SU-DHL-6 (cell line): ENCODE data around the gene TGM1.
"Not testable (repeated sequence)": the region's sequence is repeated elsewhere in the genome, so short reads cannot be mapped to it uniquely, and the experiment has no call there.

Experiments
- H2AFZ ChIP-seq: fragments of 200-600 bp; sonication (generic); 2 replicates; pipeline ENCODE4 v1.6.1; 2014; ENCODE audit warnings: low read depth, mild to moderate bottlenecking, moderate library complexity, mixed read lengths, antibody characterized with exemption, low read length; ENCODE audit not compliant: severe bottlenecking
- H3F3A ChIP-seq: fragments of 200-600 bp; shearing (Covaris generic); 2 replicates; pipeline ENCODE4 v1.6.0; 2016; ENCODE audit warnings: antibody characterized with exemption, mild to moderate bottlenecking; ENCODE audit not compliant: insufficient read depth
- H3K27ac ChIP-seq: fragments of 200-600 bp; sonication (generic); 2 replicates; pipeline ENCODE4 v1.5.1; 2016; ENCODE audit warnings: low read depth, mild to moderate bottlenecking, low read length, moderate library complexity, mixed read lengths
- H3K27me3 ChIP-seq: fragments of 200-600 bp; sonication (generic), shearing (Covaris generic); 2 replicates; pipeline ENCODE4 v1.6.0; 2014; ENCODE audit warnings: mild to moderate bottlenecking, low read length
- H3K36me3 ChIP-seq: fragments of 200-600 bp; sonication (generic); 2 replicates; pipeline ENCODE4 v1.6.1; 2014; ENCODE audit warnings: mild to moderate bottlenecking, low read length, mixed read lengths
- H3K4me2 ChIP-seq: fragments of 300-600, 200-600 bp; shearing (Covaris generic), sonication (generic); 2 replicates; pipeline ENCODE4 v1.6.0; 2014; ENCODE audit warnings: low read length, low read depth, mild to moderate bottlenecking; ENCODE audit not compliant: poor library complexity, severe bottlenecking
- H3K4me3 ChIP-seq: fragments of 200-600 bp; sonication (generic); 2 replicates; pipeline ENCODE4 v1.5.1; 2014; ENCODE audit warnings: antibody characterized with exemption, low read length, mild to moderate bottlenecking, mixed read lengths; ENCODE audit not compliant: insufficient read depth, poor library complexity, severe bottlenecking
- H3K79me2 ChIP-seq: fragments of 200-600 bp; sonication (generic); 2 replicates; pipeline ENCODE4 v1.6.1; 2014; ENCODE audit warnings: mild to moderate bottlenecking, low read length, moderate library complexity; ENCODE audit not compliant: insufficient read depth
- H3K9ac ChIP-seq: fragments of 200-600 bp; sonication (generic); 2 replicates; pipeline ENCODE4 v1.7.0; 2014; ENCODE audit warnings: mild to moderate bottlenecking, low read length
- H3K9me2 ChIP-seq: fragments of 200-600 bp; sonication (generic); replicated peaks from 2 replicates; pipeline ENCODE4 v1.6.1; 2014; ENCODE audit warnings: low read length; ENCODE audit not compliant: insufficient read depth
- H3K9me3 ChIP-seq: fragments of 200-600 bp; sonication (generic); 2 replicates; pipeline ENCODE4 v1.6.1; 2014; ENCODE audit warnings: low read length, mixed read lengths; ENCODE audit not compliant: insufficient read depth
- H4K20me1 ChIP-seq: fragments of 200-600 bp; sonication (generic); 2 replicates; pipeline ENCODE4 v1.6.1; 2014; ENCODE audit warnings: low read depth, mild to moderate bottlenecking, antibody characterized with exemption, low read length, moderate library complexity, mixed read lengths
- CTCF ChIP-seq: fragments of 200-600 bp; sonication (generic); IDR thresholded peaks from one replicate; pipeline ENCODE4 v1.5.1; 2017; ENCODE audit warnings: antibody characterized with exemption, mild to moderate bottlenecking, low read length, moderate library complexity; ENCODE audit not compliant: insufficient read depth, poor library complexity, severe bottlenecking
- EZH2phosphoT487 ChIP-seq: fragments of 200-600 bp; sonication (generic), shearing (Covaris generic); conservative IDR thresholded peaks from 2 replicates; pipeline ENCODE4 v1.6.1; 2018; ENCODE audit warnings: mild to moderate bottlenecking, antibody characterized with exemption, low read length, moderate library complexity, mixed read lengths

TGM1 gene

GRCh38 chr14:24206260-24207103, 56.5 kb downstream of the TGM1 start:
- Histone ChIP-seq H2AFZ (no peak overlapping the region), H3K36me3 (peaks cover under 1% of the 10 kb centered on the region; the same call in 1 of the 2 replicates), H3K9me2 (no peaks in the 10 kb centered on the region), H3K4me2 (no peak overlapping the region), H3K9me3 (no peaks in the 10 kb centered on the region), H3K27ac (no peak overlapping the region), H3K27me3 (no peaks in the 10 kb centered on the region), H3K9ac (no peak overlapping the region), H3K79me2 (no peaks in the 10 kb centered on the region), H4K20me1 (no peaks in the 10 kb centered on the region), H3F3A (peaks cover 6% of the 10 kb centered on the region; the same call in 1 of the 2 replicates), H3K4me3 (no peak overlapping the region)
- TF ChIP-seq EZH2phosphoT487: no peak
- no peak for TF ChIP-seq CTCF

GRCh38 chr14:24204163-24205146, 58.5 kb downstream of the TGM1 start:
- no peak for TF ChIP-seq EZH2phosphoT487
- TF ChIP-seq CTCF: no peak
- Histone ChIP-seq H3F3A (peaks cover 6% of the 10 kb centered on the region; the same call in 1 of the 2 replicates), H3K27ac (no peak overlapping the region), H3K4me2 (no peak overlapping the region), H3K9ac (no peak overlapping the region), H4K20me1 (no peaks in the 10 kb centered on the region), H3K79me2 (no peaks in the 10 kb centered on the region), H3K9me3 (no peaks in the 10 kb centered on the region), H3K27me3 (no peaks in the 10 kb centered on the region), H3K4me3 (no peak overlapping the region), H3K9me2 (no peaks in the 10 kb centered on the region), H3K36me3 (peaks cover 3% of the 10 kb centered on the region; the same call in 1 of the 2 replicates), H2AFZ (no peak overlapping the region)

- H3F3A ChIP-seq, H3K9me2 ChIP-seq, H2AFZ ChIP-seq, H3K36me3 ChIP-seq, H3K4me3 ChIP-seq, H3K79me2 ChIP-seq, H3K27ac ChIP-seq, H3K27me3 ChIP-seq, H3K9ac ChIP-seq, H3K4me2 ChIP-seq, H3K9me3 ChIP-seq, H4K20me1 ChIP-seq: not testable (repeated sequence)
These were observed 59.6 kb downstream of the TGM1 start for GRCh38 chr14:24203249-24203886.

DNA sequence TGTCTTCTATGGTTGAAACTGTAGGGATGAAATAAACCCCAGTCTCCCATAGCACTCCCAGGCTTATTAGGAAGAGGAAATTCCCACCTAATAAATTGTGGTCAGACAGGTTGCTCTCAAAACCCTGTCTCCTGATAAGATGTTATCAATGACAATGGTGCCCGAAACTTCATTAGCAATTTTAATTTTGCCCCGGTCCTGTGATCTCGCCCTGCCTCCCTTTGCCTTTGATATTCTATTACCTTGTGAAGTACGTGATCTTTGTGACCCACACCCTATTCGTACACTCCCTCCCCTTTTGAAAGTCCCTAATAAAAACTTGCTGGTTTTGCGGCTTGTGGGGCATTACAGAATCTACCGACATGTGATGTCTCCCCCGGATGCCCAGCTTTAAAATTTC, 60.4 kb downstream of the TGM1 start:
- H3K4me2 ChIP-seq, H3K9me3 ChIP-seq, H3F3A ChIP-seq, H2AFZ ChIP-seq, H3K9ac ChIP-seq, H4K20me1 ChIP-seq, H3K9me2 ChIP-seq, H3K27me3 ChIP-seq, H3K79me2 ChIP-seq, H3K4me3 ChIP-seq, H3K36me3 ChIP-seq, H3K27ac ChIP-seq: not testable (repeated sequence)
